GF-D8 (cell line): ENCODE data around the gene METRN.
"Not testable (repeated sequence)": the region's sequence is repeated elsewhere in the genome, so short reads cannot be mapped to it uniquely, and the experiment has no call there.

ENCODE experiments used
- DNase-seq: peaks from one replicate; lab custom pipeline; 2025; lab: John Stamatoyannopoulos, UW

METRN gene

DNA sequence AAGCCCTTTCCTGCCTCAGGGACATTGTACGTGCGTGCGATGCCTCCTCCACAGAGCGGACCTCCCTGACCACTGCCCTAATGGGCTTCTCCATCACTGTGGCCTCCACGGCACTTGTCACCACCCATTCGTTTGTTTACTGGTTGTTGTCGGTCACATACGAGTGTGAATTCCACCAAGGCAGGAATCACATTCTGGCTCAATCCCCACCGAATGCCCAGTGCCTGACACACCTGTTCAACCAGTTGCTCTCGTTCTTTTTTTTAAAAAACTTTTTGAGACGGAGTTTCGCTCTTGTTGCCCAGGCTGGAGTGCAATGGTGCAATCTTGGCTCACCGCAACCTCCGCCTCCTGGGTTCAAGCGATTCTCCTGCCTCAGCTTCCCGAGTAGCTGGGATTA is 23.7 kb upstream of the METRN start:
- not testable (repeated sequence) for DNase-seq

GRCh38 chr16:692356-693108 is 22.4 kb upstream of the METRN start:
- DNase-seq = no peak

- DNase-seq = no peak
Observed at GRCh38 chr16:693364-693763, 21.6 kb upstream of the METRN start.

DNA sequence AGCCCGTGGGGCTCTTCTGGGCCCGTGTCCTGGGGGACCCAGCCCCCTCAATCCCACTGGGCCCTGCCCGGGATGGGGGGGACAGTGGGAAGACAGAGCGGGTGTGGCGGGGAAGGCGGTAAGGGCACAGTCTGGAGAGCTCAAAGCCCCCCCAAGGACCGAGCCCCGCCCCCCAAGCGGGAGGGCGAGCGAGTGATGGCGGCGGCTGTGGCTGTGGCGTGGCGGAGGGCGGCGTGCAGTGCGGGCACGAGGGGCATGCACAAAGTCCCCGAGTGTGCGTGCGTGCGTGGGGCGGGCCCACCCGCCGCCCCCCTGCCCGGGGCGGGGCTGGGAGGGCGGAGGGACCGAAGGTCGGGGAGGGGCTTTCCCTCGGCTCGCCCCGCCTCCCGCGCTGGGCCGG is 21.2 kb upstream of the METRN start:
- DNase-seq = no peak

- no peak for DNase-seq
Observed at GRCh38 chr16:694187-694862, 20.6 kb upstream of the METRN start.

DNA sequence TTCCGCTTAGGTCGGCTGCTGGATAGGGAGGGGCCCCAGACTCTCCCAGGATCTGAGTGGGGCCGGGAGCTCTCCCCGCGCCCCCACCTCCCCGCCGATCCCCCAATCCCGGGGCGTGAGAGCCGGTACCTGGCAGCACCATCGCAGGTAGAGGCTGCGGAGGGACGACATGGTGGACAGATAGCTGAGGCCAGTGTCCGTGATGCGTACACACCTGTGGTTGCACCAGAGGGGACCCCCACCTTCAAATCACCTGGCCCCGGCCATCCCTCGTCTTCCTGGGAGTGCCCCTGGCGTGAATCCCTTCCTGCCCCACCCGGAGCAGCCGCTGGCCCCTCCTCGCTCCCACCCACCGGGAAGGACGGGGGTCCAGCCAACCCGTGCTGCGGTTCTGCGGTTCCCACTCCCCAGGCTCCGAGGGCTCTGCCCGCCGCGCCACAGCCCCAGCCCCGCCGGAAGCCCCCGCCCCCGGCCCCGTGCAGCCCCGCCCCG is 20.0 kb upstream of the METRN start:
- DNase-seq = no peak

DNA sequence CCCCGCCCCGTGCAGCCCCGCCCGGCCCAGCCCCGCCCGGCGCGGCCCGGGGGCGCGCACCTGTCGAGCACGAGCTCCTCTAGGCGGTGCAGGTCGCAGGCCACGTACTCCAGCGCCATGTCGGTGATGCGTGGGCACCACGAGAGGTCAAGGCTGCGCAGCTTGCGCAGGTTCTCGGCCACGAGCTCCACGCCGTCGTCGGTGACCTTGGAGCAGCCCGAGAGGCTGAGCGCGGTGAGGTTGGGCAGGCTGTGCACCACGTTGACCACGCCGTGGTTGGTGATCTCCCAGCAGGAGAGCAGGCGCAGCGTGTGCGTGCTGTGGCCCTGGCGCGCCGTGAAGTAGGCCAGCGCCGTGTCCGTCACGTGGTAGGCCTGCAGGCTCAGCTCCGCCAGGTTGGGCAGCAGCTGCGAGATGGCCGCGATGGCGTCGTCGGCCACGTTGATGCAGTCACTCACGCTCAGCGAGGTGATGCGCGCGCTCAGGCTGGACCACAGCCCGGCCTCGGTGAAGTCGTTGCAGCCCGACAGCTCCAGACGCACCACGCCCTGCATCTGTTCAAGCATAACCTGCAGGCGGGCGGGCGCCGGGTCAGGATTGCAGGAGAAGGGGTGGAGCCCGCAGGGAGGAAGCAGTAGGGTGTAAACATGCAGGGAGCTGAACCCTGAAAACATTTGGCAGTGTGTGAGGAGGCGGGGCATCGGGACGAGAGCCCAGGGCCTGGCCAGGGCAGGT is 19.4 kb upstream of the METRN start:
- DNase-seq = no peak

DNA sequence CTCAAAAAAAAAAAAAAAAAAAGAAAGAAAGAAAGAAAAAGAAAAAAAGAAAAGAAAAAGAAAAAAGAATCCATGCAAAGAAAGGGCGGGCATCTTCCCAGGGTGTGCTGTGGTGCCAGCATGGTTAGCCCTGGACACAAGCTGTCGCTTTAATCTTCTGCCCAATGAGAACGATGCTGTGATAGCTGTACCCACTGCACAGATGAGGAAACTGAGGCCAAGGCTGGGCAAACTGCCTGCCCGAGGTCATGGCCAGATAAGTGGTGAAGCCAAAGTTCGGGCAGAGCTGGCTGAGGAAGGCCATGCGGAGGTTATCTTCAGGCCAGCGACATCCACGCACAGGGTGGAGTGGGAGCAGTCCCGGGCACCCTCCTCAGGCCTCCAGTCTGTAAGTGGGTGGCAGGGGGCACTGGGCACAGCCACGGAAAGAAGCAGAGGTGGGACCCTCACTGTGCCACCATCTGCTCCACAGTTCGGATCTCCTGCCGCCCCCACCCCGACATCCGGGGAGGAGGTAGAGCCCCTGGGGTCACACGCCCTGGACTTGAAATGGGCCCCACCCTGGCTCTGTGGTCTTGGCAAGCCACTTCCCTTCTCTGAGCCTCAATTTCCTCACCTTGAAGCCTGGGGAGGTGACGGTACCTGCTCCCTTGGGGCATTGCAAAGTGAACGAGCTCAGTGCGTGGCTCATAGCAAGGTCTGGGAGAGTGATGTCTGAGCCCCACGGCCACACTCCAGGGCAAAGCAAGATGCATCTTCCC is 15.8 kb upstream of the METRN start:
- no peak for DNase-seq

DNA sequence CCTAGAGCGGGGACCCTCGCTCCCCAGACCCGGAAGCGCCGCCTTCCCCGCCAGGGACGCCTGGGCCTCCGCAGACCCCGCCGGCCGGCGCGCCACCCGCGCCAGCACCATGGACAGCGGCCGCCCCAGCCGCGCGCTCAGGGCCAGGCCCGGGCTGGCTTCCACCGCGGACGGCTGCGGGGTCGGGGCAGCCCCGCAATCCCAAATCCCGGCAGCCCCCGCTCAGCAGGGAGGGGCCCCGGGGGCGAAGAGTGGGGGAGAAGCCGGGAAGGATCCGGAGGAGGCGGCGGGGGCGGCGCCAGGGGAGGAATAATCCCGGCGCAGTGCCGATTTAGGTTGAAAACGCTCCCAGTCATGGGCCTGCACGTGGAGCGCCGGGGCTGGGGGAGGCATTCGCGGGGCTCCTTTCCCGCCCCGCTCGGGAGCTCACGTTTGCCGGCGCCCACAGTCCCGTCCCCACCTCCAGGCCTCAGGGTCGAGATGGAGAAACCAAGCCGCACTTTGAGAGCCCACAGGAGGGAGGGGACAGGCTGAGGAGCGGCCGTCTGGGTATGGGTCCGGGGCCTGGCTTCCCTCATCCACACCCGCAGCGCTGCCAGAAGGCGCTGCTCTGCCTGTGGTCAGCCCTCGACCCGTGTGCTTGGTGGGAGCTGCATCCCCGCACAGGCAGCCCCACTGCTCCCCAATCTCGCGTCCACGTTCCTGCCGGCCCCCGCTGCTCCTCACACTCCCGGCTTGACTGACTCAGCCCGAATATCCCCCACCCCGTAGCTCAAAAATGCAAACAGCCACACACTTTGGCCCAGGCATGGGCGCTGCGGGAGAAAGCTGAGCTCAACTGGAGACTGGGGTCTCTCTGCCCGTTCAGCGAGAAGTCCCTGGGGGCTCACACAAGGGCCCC is 14.0 kb upstream of the METRN start:
- DNase-seq = no peak

GRCh38 chr16:702341-702740 is 12.6 kb upstream of the METRN start:
- no peak for DNase-seq

DNA sequence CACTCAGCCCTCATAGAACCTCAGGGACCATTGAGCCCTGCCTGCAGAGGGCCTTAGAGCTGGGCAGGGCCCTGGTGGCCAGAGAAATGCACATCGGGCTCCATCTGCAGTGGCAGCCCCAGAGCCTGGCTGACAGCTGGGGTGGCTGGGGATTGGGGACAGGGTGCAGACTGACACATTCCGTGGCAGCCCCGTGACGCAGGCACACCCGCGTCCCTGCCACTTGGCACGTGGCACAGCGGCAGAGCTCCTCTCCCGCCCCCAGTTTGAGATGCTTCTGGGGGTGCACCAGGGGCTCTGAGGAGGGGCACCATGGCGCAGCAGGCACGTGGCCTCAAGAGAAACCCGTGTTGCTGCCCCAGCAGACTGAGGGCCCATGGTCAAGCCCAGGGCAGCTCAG is 11.5 kb upstream of the METRN start:
- DNase-seq = no peak

- DNase-seq = no peak
Observed at GRCh38 chr16:704047-704446, 10.9 kb upstream of the METRN start.

- no peak for DNase-seq
Observed at GRCh38 chr16:704552-705380, 10.2 kb upstream of the METRN start.

- no peak for DNase-seq
Observed at GRCh38 chr16:705431-706188, 9.3 kb upstream of the METRN start, which contains the start of gene FBXL16. TSS of gene FBXL16 (minus strand) at chr16:705801. CDS start at chr16:697405, 8,396 bp downstream.

GRCh38 chr16:706189-707061 is 8.5 kb upstream of the METRN start:
- DNase-seq = no peak

DNA sequence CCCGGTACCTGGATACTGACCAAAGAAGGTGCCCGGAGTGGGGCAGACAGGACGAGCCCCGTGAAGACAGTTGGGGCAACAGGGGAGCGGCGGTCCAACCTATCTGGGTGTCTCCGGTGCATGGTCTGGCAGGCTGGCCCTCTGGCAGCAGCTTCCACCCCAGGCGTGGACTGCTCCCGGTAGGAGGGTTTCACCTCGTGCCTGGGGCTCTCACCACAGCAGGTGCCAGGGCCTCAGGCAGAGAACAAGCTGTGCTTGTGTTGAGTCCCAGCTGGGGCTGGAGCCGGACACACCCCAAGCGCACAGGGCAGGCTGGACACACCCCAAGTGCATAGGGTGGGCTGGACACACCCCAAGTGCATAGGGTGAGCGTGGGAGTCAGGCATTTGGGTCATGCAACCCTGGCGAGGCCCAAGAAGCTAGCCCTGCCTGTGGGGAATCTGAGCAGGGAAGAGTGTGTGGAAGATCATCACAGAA is 7.8 kb upstream of the METRN start:
- DNase-seq = no peak

GRCh38 chr16:708019-708418 is 6.9 kb upstream of the METRN start:
- DNase-seq = no peak

- DNase-seq = no peak
Observed at GRCh38 chr16:708959-709358, 6.0 kb upstream of the METRN start.
